ENCODE data around the gene CAPN3. TPM values are rescaled to one million over a fixed set of nuclear protein-coding genes. Genes with fewer than 3 reads are reported as not detected.
A peak's percentile ranks its signal among the peaks of the same experiment; 100 is the strongest.

CAPN3 gene
- total and polyA plus RNA-seq, 2 experiments from 2014 or later: 0.84 to 1.1 TPM

GRCh38 chr15:42385206-42385979 lies 26.1 kb downstream of the CAPN3 start:
- no peak overlapping the region for H3K27ac Mint-ChIP-seq
- no peaks in the 10 kb centered on the region for H4K20me1 ChIP-seq (replicated peaks; ENCODE audit: insufficient read depth)
- H3K4me2 ChIP-seq: peak overlapping the region; percentile 50
- H3K36me3 ChIP-seq (ENCODE audit: insufficient read depth): no peaks in the 10 kb centered on the region
- H3K4me3 Mint-ChIP-seq: no peak overlapping the region
- H2AFZ ChIP-seq: peak overlapping the region; percentile 82; the same call in 1 of the 2 replicates
- H3K27ac ChIP-seq (ENCODE audit: low read depth): 0 out of 2 replicates have a peak overlapping the region, but pooled peaks have one; percentile 45
- peaks cover 8% of the 10 kb centered on the region for H3K27me3 Mint-ChIP-seq (ENCODE audit: insufficient read depth, low read depth, poor library complexity)
- no peak overlapping the region for H3K4me3 ChIP-seq
- H3K9me3 Mint-ChIP-seq: no peaks in the 10 kb centered on the region; the same call in 2 of the 3 replicates
- TF ChIP-seq ZNF114 (CRISPR knock-in tag; IDR thresholded peaks at IDR 0.05) (no peak), EZH2phosphoT487 (IDR thresholded peaks at IDR 0.05; ENCODE audit: unreplicated experiment) (no peak), NANOG (IDR thresholded peaks at IDR 0.05; ENCODE audit: borderline replicate concordance) (no peak), CTCF (conservative IDR thresholded peaks at IDR 0.05; ENCODE audit: low read depth in 2 of 2) (peak; percentile 91 to 98), ZNF331 (CRISPR knock-in tag; IDR thresholded peaks at IDR 0.05; ENCODE audit: low read depth) (no peak), ZNF462 (CRISPR knock-in tag; IDR thresholded peaks at IDR 0.05) (no peak), JUNB (IDR thresholded peaks at IDR 0.05; ENCODE audit: unreplicated experiment) (no peak), STAT1 (IDR thresholded peaks at IDR 0.05; ENCODE audit: unreplicated experiment) (no peak)
- H3K4me1 Mint-ChIP-seq: peaks cover 22% of the 10 kb centered on the region
- DNase-seq (ENCODE audit: low spot score) (peak; percentile 90), ATAC-seq (peak; percentile 93)
- no peaks in the 10 kb centered on the region for H3F3A ChIP-seq (replicated peaks; ENCODE audit: low read depth)
- H3K27me3 ChIP-seq (ENCODE audit: insufficient read depth): no peaks in the 10 kb centered on the region
- peaks cover 9% of the 10 kb centered on the region; the same call in 1 of the 2 replicates for H3K9me2 ChIP-seq (ENCODE audit: insufficient read depth)
- peaks cover 15% of the 10 kb centered on the region for H3K4me1 ChIP-seq (ENCODE audit: insufficient read depth)
- H3K79me2 ChIP-seq (replicated peaks; ENCODE audit: insufficient read depth): no peaks in the 10 kb centered on the region
- no peaks in the 10 kb centered on the region for H3K36me3 Mint-ChIP-seq (ENCODE audit: low read depth)

Measured in GM23338 (cell line).